CD14-positive monocyte (primary cell): ENCODE results near the gene NRG3. TPM values are rescaled to one million over a fixed set of nuclear protein-coding genes. Genes with fewer than 3 reads are reported as not detected.

Experiments used
- DNase-seq, 3 donors: peaks; one replicate each; pipeline ENCODE4 v3.0.0-alpha.2; 2011 to 2022
- H2AFZ ChIP-seq: 2 replicates; pipeline ENCODE4 v1.6.0; 2012; ENCODE audit warnings: mild to moderate bottlenecking, low read depth, low read length, inconsistent platforms; ENCODE audit not compliant: insufficient read depth, poor library complexity, severe bottlenecking
- H3K27ac ChIP-seq, 2 donors: 1 replicate in 1 of 2; 2 replicates in 1 of 2; pipeline ENCODE4 v1.5.1; 2012 to 2013; ENCODE audit warnings: low read length in 2 of 2, control low read depth in 1 of 2, inconsistent platforms in 1 of 2, low read depth in 1 of 2, mild to moderate bottlenecking in 1 of 2
- H3K27me3 ChIP-seq, 2 donors: one replicate each; pipeline versions ENCODE4 v1.6.0 to v1.6.1; 2011 to 2013; ENCODE audit warnings: low read length in 2 of 2; ENCODE audit not compliant: control insufficient read depth in 2 of 2, insufficient read depth in 2 of 2
- H3K36me3 ChIP-seq, 2 donors: replicated peaks in 1 of 2; 1 replicate in 1 of 2; 2 replicates in 1 of 2; pipeline versions ENCODE4 v1.5.1 to v1.6.1; 2012 to 2013; ENCODE audit warnings: low read length in 2 of 2, control low read depth in 1 of 2, inconsistent platforms in 1 of 2, mild to moderate bottlenecking in 1 of 2; ENCODE audit not compliant: insufficient read depth in 2 of 2, control insufficient read depth in 1 of 2
- H3K4me1 ChIP-seq, 2 donors: 1 replicate in 1 of 2; 2 replicates in 1 of 2; pipeline versions ENCODE4 v1.5.1 to v1.6.1; 2012 to 2013; ENCODE audit warnings: low read length in 2 of 2, control low read depth in 1 of 2, inconsistent platforms in 1 of 2, mild to moderate bottlenecking in 1 of 2, moderate library complexity in 1 of 2; ENCODE audit not compliant: insufficient read depth in 2 of 2, control insufficient read depth in 1 of 2
- H3K4me2 ChIP-seq: replicated peaks from 2 replicates; pipeline ENCODE3; 2012; ENCODE audit warnings: low read length, moderate library complexity, mild to moderate bottlenecking; ENCODE audit not compliant: poor library complexity, severe bottlenecking; ENCODE audit errors: extremely low read depth
- H3K4me3 ChIP-seq, 3 experiments: fragments of 200-600 bp in 1 of 3; sonication (generic) in 1 of 3; replicated peaks in 1 of 3; 1 replicate in 2 of 3; 2 replicates in 1 of 3; pipeline ENCODE4 v1.5.1; 2011 to 2013; ENCODE audit warnings: low read length in 3 of 3, mild to moderate bottlenecking in 3 of 3, control low read depth in 2 of 3, low read depth in 2 of 3, inconsistent platforms in 1 of 3, moderate library complexity in 1 of 3
- H3K79me2 ChIP-seq: 2 replicates; pipeline ENCODE4 v1.6.0; 2012; ENCODE audit warnings: mild to moderate bottlenecking, control low read depth, inconsistent platforms, low read length, moderate library complexity; ENCODE audit not compliant: insufficient read depth
- H3K9ac ChIP-seq: 2 replicates; pipeline ENCODE4 v1.6.0; 2017; ENCODE audit warnings: low read length, mild to moderate bottlenecking; ENCODE audit not compliant: insufficient read depth, poor library complexity, severe bottlenecking
- H3K9me3 ChIP-seq, 2 donors: replicated peaks in 1 of 2; 1 replicate in 1 of 2; 2 replicates in 1 of 2; pipeline versions ENCODE4 v1.5.1 to v1.6.1; 2012 to 2013; ENCODE audit warnings: low read length in 2 of 2, control low read depth in 1 of 2; ENCODE audit not compliant: control insufficient read depth in 1 of 2, insufficient read depth in 1 of 2
- H4K20me1 ChIP-seq: 2 replicates; pipeline ENCODE4 v1.6.0; 2012; ENCODE audit warnings: mild to moderate bottlenecking, low read length, control low read depth, moderate library complexity; ENCODE audit not compliant: insufficient read depth
- H3K27ac Mint-ChIP-seq, 7 donors: one replicate each; pipeline ENCODE4 v1.8.0; 2020; ENCODE audit warnings: mild to moderate bottlenecking in 7 of 7, mixed read lengths in 7 of 7, moderate library complexity in 6 of 7, inconsistent platforms in 2 of 7
- H3K27me3 Mint-ChIP-seq, 3 donors: one replicate each; pipeline ENCODE4 v1.8.0; 2021 to 2022; ENCODE audit warnings: low read depth in 3 of 3, mild to moderate bottlenecking in 3 of 3, mixed read lengths in 3 of 3, moderate library complexity in 3 of 3, inconsistent platforms in 1 of 3
- H3K36me3 Mint-ChIP-seq, 2 donors: one replicate each; pipeline ENCODE4 v1.8.0; 2020; ENCODE audit warnings: mixed read lengths in 2 of 2, inconsistent platforms in 1 of 2, mild to moderate bottlenecking in 1 of 2
- H3K4me1 Mint-ChIP-seq: one replicate; pipeline ENCODE4 v1.8.0; 2020; ENCODE audit warnings: mild to moderate bottlenecking, mixed read lengths
- H3K4me3 Mint-ChIP-seq, 2 donors: one replicate each; pipeline ENCODE4 v1.8.0; 2020; ENCODE audit warnings: mild to moderate bottlenecking in 2 of 2, mixed read lengths in 2 of 2, moderate library complexity in 1 of 2
- H3K9me3 Mint-ChIP-seq, 7 donors: one replicate each; pipeline ENCODE4 v1.8.0; 2020 to 2022; ENCODE audit warnings: mixed read lengths in 7 of 7, mild to moderate bottlenecking in 6 of 7, moderate library complexity in 6 of 7, inconsistent platforms in 2 of 7
- WGBS: methylation state at CpG from one replicate; pipeline ENCODE4 v1.1.5; 2013; ENCODE audit warnings: missing lambda C conversion rate; ENCODE audit not compliant: insufficient coverage; 5-methylcytosine and 5-hydroxymethylcytosine counted together
- intact Hi-C, 2 donors: fragments of 100-400 bp; cut with micrococcal nuclease; formaldehyde crosslinking; loops; one replicate each; pipeline versions ENCODE4 v1.15.0 to v1.15.1; 2023
- polyA plus RNA-seq, 3 donors: library from polyadenylated mRNA; depleted of rRNA in 1 of 3; unstranded in 2 of 3; stranded (reverse) in 1 of 3; fragments of 300-500 nt in 2 of 3; fragments of >200 nt in 1 of 3; fragmentation: Illumina TruSeq in 2 of 3; gene quantifications; 1 replicate in 2 of 3; 2 replicates in 1 of 3; pipeline ENCODE4 v1.2.3, GENCODE V29; 2012 to 2021
- TF ChIP-seq, protein P1 (sequence below): fragments of 200-600 bp; IDR thresholded peaks from one replicate; pipeline ENCODE4 v1.8.0; 2022; ENCODE audit warnings: antibody characterized with exemption, mild to moderate bottlenecking

Gene NRG3
- polyA plus RNA-seq, 3 donors: not detected

GRCh38 chr10:82591421-82591820, 716.4 kb downstream of the NRG3 start:
- Histone ChIP-seq H3K4me2 (no peak overlapping the region), H2AFZ (no peak overlapping the region), H3K4me1 (no peaks in the 10 kb centered on the region), H3K27ac (no peak overlapping the region), H3K27me3 (no peaks in the 10 kb centered on the region), H3K4me3 (no peak overlapping the region), H4K20me1 (no peaks in the 10 kb centered on the region), H3K9ac (no peak overlapping the region), H3K36me3 (no peaks in the 10 kb centered on the region), H3K9me3 (no peaks in the 10 kb centered on the region), H3K79me2 (no peaks in the 10 kb centered on the region)
- intact Hi-C loops: no loop called here
- no peak for DNase-seq
- Mint-ChIP-seq H3K27ac (no peak overlapping the region), H3K9me3 (peaks cover 0 to 8% (median 0%) of the 10 kb centered on the region in 7 donors), H3K27me3 (no peaks in the 10 kb centered on the region), H3K4me1 (no peaks in the 10 kb centered on the region), H3K4me3 (no peak overlapping the region), H3K36me3 (no peaks in the 10 kb centered on the region)
- no CpG with 5 or more reads among the region's 2 CpGs for WGBS
- TF ChIP-seq, protein P1, sequence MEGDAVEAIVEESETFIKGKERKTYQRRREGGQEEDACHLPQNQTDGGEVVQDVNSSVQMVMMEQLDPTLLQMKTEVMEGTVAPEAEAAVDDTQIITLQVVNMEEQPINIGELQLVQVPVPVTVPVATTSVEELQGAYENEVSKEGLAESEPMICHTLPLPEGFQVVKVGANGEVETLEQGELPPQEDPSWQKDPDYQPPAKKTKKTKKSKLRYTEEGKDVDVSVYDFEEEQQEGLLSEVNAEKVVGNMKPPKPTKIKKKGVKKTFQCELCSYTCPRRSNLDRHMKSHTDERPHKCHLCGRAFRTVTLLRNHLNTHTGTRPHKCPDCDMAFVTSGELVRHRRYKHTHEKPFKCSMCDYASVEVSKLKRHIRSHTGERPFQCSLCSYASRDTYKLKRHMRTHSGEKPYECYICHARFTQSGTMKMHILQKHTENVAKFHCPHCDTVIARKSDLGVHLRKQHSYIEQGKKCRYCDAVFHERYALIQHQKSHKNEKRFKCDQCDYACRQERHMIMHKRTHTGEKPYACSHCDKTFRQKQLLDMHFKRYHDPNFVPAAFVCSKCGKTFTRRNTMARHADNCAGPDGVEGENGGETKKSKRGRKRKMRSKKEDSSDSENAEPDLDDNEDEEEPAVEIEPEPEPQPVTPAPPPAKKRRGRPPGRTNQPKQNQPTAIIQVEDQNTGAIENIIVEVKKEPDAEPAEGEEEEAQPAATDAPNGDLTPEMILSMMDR: no peak

- Histone ChIP-seq H3K79me2 (no peaks in the 10 kb centered on the region), H3K9ac (no peak overlapping the region), H3K4me2 (no peak overlapping the region), H3K27ac (no peak overlapping the region), H3K27me3 (no peaks in the 10 kb centered on the region), H3K9me3 (no peaks in the 10 kb centered on the region), H3K4me3 (no peak overlapping the region), H2AFZ (no peak overlapping the region), H3K36me3 (no peaks in the 10 kb centered on the region), H4K20me1 (no peaks in the 10 kb centered on the region), H3K4me1 (no peaks in the 10 kb centered on the region)
- Mint-ChIP-seq H3K4me1 (no peaks in the 10 kb centered on the region), H3K4me3 (no peak overlapping the region), H3K27me3 (no peaks in the 10 kb centered on the region), H3K36me3 (no peaks in the 10 kb centered on the region), H3K27ac (no peak overlapping the region), H3K9me3 (peaks cover 0 to 8% (median 3%) of the 10 kb centered on the region in 7 donors)
- TF ChIP-seq, protein P1: no peak
- WGBS: 100% methylated on average over 1 of the region's 7 CpGs
- no peak for DNase-seq
- intact Hi-C loops: no loop called here
Measured at GRCh38 chr10:82597840-82598239, 722.8 kb downstream of the NRG3 start.
